Stimulated activated CD4-positive, alpha-beta T cell treated with anti-CD3 and anti-CD28 coated beads, Interleukin-15, amount 100 ng/mL, for 1 hour (primary cell): ENCODE data around the gene SLC7A8.

Experiments
- DNase-seq, 2 donors: peaks; one replicate each; pipeline ENCODE4 v3.0.0-alpha.2; 2020; ENCODE audit warnings: low read depth in 1 of 2, low spot score in 1 of 2

Gene SLC7A8

GRCh38 chr14:23159532-23159931, 23.9 kb downstream of the SLC7A8 start:
- no peak for DNase-seq

GRCh38 chr14:23158779-23159178, 24.7 kb downstream of the SLC7A8 start:
- no peak for DNase-seq

- no peak for DNase-seq
Observed at GRCh38 chr14:23154964-23155587, 28.4 kb downstream of the SLC7A8 start.

- DNase-seq: no peak
Observed at GRCh38 chr14:23153851-23154796, 29.3 kb downstream of the SLC7A8 start.

GRCh38 chr14:23151342-23151741, 32.1 kb downstream of the SLC7A8 start:
- no peak for DNase-seq

- DNase-seq: no peak
Observed at GRCh38 chr14:23149745-23150144, 33.7 kb downstream of the SLC7A8 start.

- no peak for DNase-seq
Observed at GRCh38 chr14:23148591-23149249, 34.7 kb downstream of the SLC7A8 start.

- no peak for DNase-seq
Observed at GRCh38 chr14:23147676-23148075, 35.8 kb downstream of the SLC7A8 start.

- no peak for DNase-seq
Observed at GRCh38 chr14:23146980-23147379, 36.5 kb downstream of the SLC7A8 start.

- DNase-seq: no peak
Observed at GRCh38 chr14:23146351-23146910, 37.0 kb downstream of the SLC7A8 start.

GRCh38 chr14:23145794-23146350, 37.6 kb downstream of the SLC7A8 start:
- no peak for DNase-seq

- no peak for DNase-seq
Observed at GRCh38 chr14:23143911-23144310, 39.5 kb downstream of the SLC7A8 start.

GRCh38 chr14:23142826-23143225, 40.6 kb downstream of the SLC7A8 start:
- DNase-seq: no peak

GRCh38 chr14:23141706-23142444, 41.6 kb downstream of the SLC7A8 start:
- no peak for DNase-seq

- no peak for DNase-seq
Observed at GRCh38 chr14:23140371-23140770, 43.1 kb downstream of the SLC7A8 start.

GRCh38 chr14:23139874-23140273, 43.6 kb downstream of the SLC7A8 start:
- DNase-seq: no peak

- DNase-seq: no peak
Observed at GRCh38 chr14:23137813-23138535, 45.5 kb downstream of the SLC7A8 start.

GRCh38 chr14:23137192-23137812, 46.2 kb downstream of the SLC7A8 start:
- DNase-seq: no peak

GRCh38 chr14:23136566-23137133, 46.8 kb downstream of the SLC7A8 start:
- no peak for DNase-seq
